ENCODE data around the gene SF1.

The SF1 gene

DNA sequence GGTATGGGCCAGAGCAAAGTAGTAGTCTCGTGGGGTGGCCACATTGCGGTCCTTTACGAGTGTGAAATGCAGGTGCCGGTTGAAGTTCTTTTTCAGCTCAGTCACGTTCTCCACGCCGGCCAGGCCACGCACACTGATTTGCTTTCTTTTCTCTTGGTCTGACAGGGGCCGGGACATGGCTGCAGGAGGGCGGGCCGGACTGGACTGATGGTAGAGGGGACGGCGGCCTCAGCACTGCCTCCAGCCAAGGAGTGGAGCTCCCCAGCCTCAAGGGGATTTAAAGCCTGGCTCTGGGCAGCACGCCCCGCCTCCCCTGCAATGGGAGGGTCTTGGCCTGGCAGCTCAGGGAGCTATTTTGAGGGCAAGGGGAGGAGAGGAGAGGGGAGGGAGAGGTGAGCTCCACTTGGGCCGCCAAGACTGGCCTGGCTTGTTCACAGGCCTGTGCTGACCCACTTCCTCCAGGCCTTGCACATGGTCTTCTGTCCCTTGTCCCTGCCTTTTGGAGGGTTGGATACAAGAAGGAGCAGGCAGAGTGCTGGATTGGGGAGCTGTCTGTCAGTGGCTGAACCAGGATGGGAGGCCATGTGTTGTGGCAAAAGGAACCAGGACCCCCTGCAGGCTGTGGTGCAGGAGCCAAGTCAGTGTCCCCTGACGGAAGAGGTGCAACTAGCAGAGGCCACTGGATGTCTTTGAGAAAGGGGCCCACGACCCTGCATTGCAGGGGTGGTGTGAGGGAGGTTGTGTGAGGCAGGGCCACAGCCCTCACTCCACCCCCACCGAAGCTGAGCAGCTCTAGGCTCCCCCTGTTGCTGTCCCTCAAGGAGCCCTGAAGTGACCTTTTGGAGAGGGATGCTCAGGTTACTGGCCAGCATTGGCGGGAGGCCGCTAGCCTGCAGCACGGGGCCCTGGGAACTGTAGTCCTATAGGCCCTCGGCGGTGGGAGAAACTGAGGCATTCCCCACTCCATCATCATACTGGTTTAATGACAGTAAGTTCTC, 18.3 kb downstream of the SF1 start, which contains the start of gene PYGM:
PYGM (minus strand) TSS at position 253 of the 998 bp plus-strand sequence; CDS start at position 177, 76 bp downstream.
- DNase-seq: peak in 9 of 14 donors; percentile 34 to 75 (median 58)

DNA sequence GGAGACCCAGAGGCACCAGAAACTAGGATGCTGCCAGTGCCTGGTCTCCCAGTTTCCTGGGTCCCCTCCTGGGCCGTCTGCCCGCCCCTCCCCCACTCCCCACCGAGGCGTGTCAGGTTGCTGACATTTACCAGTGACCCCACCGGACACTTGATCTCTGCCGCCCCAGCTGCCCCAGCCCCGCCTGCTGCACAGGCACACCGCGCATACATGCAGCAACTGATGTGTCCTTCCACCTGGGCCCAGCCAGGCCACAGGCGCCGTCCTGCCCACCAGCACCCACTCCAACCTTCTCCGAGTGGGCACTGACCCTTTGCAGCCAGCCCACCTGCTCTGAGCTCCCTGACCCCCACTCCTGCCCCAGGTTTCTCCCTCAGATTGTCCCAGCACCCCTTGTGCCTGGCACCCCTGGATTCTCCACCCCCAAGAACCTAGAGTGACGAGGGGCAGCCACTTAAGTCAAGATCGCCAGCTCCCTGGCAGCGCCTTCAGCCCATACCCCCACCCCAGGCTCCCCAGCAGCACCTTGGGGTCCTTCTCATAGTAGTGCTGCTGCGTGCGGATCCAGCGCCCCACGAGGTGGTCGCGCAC, 19.1 kb downstream of the SF1 start:
- no peak for DNase-seq

DNA sequence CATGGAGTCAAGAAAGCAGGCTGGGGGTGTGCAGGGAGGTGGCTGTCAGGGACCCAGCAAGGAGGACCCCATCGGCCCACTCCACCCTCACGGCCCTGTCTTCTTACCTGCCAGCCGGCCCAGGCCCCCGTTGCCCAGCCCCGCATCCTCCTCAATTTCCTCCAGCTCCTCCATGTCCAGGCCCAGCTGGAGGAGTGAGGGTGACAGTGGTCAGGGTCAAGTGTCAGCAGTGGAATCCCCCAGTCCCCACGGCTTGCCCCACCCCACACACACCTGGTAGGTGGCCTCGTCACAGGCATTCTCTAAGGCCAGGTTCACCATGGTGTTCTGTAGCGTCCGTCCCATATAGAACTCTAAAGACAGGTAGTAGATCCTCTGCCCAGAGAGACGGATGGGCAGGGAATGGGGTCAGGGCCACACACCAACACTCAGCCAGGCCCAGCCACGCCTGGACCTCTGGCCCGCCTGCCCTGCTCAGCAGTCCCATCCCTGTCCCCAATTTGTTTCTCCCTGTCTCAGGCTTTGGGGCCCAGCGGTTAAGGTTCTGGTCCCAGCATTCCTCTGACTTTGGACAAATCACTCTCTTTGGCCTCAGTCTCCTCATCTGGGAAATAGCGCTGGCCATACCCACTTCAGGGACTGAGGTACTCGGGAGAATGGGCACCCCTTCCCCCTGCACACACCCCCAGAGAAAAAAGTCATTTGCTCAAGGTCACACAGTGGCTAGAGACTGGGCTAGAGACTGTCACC, 19.8 kb downstream of the SF1 start:
- DNase-seq: no peak

- no peak for DNase-seq
Measured at GRCh38 chr11:64757549-64758329, 20.6 kb downstream of the SF1 start.

DNA sequence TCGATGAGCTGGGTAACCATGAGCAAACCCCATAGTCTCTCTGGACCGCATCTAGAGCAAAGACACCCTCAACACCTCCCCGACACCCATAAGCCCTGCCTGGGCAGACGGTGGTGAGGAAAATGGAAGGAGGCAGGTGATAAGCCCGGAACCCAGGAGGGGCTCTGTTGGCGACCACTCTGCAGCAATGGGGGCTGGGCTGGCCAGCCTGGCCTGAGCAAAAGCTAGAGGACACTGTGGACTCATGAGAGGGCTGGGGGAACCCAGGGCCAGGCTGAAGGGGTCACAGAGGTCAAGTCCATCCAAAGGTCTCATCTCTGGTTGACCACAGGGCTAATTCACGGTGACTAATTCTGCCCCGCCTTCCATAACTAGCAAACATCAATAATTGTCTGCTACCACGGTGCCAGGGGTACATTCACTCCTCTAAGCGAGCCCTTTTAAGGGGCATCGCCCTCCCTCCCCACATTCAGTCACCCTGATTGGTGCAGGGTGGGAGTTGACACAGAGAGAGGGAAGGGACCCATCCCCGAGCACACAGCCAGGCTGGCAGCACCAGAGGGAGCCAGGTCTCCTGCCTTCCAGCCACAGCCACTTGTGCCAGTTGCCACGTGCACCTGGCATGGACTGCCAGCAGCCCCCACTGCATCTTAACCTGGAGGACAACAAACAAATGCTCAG, 22.5 kb downstream of the SF1 start:
- no peak for DNase-seq

GRCh38 chr11:64754919-64755662, 23.3 kb downstream of the SF1 start:
- DNase-seq: no peak

GRCh38 chr11:64754124-64754918, 24.0 kb downstream of the SF1 start:
- DNase-seq: no peak

DNA sequence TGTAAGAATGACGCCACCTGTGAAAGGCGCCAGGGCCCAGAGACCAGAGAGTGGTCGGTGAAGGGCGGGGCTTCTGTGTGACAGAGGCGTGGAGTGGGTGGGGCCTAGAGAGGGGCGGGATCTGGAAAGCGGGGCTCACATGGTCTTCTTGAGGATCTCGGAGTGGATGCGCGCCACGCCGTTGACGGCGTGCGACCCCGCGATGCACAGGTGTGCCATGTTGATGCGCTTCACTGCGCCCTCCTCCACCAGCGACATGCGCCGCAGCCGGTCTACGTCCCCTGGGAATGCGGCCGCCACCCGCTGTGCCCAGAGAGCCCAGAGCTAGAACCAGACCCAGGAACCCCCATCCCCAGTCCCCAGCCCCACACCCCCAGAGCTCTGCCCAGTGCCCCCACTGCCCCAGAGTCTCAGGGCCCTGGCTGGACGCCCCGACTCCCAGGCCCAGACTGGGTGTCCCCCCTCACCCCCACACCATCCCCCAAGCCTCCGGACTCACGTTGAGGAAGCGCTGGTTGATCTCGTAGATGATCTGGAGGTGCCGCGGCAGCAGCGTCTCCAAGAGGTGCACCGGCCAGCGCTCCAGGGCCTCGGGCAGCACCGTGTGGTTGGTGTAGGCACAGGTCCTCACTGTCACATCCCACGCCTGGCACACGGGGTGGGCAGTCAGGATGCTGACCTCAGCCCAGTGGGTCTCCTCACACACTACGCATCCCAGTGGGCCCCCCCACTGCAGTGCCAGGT, 24.8 kb downstream of the SF1 start:
- DNase-seq: no peak

- no peak for DNase-seq
Measured at GRCh38 chr11:64753019-64753379, 25.3 kb downstream of the SF1 start.

DNA sequence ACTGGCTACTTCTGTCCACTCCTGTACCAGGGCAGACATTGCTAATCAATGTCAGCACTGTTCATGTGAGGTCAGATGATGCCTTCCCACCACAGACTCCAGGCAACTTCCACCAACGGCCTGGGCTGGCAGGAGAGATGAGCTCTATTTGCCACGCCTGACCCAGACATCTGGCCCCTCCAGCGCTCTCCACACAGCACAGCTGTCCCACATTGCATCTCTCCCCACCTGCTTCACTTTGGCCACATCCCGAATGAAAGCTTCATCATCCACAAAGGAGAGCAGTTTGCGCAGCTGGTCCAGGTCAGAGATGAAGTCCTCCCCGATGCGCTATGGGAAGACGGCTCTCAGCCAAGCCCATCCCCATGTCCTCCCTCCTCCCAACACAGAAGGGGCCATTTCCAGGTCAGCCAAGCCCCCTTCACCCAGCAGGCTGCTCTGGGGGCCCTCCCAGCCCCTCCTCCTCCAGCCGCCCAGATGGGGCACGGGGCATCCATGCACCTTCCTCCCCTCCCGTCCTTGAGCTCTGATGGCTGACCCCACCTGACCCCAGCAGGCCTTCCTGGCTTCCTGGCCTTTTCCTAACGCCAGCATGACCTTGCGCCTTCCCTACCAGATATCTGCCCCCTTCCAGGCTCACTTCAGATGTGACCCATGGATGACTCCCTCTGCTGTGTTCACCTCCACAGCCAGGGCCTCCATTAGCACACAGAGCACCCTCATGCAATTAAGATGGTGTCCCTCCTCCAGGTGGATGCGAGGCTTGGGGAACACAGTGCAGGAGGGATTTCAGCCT, 26.0 kb downstream of the SF1 start:
- no peak for DNase-seq

DNA sequence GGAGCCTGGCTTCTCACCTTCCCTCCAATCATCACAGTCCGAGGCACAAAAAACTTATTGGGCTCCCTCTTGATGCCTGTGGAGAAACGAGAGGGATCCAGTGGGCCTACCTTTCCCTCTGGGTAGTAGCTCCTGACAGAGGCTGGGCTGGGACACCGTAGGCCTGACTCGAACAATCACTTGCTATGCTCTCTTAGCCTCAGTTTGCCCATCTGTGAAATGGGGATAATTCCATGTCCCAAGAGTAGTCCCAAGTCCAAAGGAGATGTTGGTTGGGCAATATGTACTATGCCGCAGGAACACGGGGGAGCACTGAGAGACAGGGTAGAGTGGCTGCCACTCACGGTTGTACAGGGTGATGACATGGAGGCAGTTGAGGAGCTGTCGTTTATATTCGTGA, 26.8 kb downstream of the SF1 start:
- DNase-seq: no peak

- DNase-seq: no peak
Measured at GRCh38 chr11:64751136-64751535, 27.2 kb downstream of the SF1 start.

DNA sequence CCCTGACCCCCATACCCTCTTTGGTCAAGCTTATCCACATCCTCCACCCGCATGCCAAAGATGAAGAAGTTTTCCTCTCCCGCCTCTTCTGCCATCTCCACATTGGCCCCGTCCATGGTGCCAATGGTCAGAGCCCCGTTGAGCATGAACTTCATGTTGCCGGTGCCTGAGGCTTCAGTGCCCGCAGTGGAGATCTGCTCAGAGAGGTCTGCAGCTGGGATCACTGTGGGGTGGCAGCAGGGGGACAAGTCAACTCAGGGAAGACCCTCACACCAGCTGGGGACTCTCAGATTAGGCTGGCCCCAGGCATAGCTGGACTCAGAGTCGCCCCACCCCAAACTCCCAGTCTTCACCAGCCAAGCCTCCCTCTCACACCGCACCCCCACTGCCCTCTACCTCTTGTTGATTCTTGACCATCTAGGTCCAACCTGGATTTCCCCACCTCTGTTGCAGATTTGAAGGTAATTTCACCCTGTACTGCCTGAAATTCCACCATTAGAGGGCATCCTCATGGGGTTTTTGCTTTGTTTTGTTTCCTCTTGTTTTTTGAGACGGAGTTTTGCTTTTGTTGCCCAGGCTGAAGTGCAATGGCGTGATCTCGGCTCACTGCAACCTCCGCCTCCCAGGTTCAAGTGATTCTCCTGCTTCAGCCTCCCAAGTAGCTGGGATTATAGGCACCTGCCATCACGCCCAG, 27.8 kb downstream of the SF1 start:
- DNase-seq: no peak

- no peak for DNase-seq
Measured at GRCh38 chr11:64747961-64748665, 30.2 kb downstream of the SF1 start.

GRCh38 chr11:64746486-64746885, 31.9 kb downstream of the SF1 start:
- DNase-seq: no peak

DNA sequence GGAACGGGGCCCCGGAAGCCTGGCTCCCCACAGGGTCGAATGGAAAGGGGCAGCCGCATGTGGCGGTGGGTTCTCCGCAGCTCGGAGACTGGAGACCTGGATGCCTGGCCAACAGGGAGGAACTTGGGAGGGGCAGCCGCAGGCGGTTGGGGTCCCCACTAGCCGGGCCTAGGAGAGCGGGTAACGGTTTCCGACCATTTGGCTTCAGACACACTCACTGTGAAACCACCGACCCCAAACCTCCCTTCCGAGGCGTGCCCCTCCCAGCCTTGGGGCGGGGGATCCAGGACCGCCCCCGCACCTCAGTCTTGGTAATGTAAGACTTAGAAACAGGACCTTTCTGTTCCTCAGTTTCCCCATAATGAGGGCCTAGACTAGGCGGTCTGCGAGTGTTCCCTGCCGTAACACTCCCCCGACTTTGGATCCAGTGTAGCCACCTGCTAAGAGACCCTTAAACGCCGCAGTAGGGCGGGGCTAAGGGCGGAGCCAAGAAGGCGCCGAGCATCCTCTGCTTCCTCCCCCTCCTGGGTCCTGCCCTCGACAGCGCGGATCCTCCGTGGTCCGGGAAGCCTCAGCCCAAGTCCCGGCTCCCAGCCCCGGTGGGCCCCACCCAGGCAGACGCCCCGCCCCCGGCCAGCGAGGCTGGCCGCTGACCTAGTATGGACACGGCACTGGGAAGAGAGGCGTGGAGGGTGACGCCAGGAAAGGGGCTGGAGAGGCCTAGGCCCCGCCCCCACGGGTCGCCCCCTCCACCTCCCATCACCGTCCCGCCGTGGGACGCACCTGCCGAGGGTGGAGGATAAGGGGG, 32.6 kb downstream of the SF1 start:
- peak in 9 of 14 donors; percentile 23 to 60 (median 46) for DNase-seq

All from C1 segment of cervical spinal cord (tissue), 14 donors.